CD14-positive monocyte (primary cell): ENCODE data around the gene DLGAP1. TPM values are rescaled to one million over a fixed set of nuclear protein-coding genes. Genes with fewer than 3 reads are reported as not detected.
A peak's percentile ranks its signal among the peaks of the same experiment; 100 is the strongest.
"Not testable (repeated sequence)": the region's sequence is repeated elsewhere in the genome, so short reads cannot be mapped to it uniquely, and the experiment has no call there.

Experiments used
- DNase-seq, 3 donors: peaks; one replicate each; pipeline ENCODE4 v3.0.0-alpha.2; 2011 to 2022
- H2AFZ ChIP-seq: 2 replicates; pipeline ENCODE4 v1.6.0; 2012; ENCODE audit warnings: mild to moderate bottlenecking, low read depth, low read length, inconsistent platforms; ENCODE audit not compliant: insufficient read depth, poor library complexity, severe bottlenecking
- H3K27ac ChIP-seq, 2 donors: 1 replicate in 1 of 2; 2 replicates in 1 of 2; pipeline ENCODE4 v1.5.1; 2012 to 2013; ENCODE audit warnings: low read length in 2 of 2, control low read depth in 1 of 2, inconsistent platforms in 1 of 2, low read depth in 1 of 2, mild to moderate bottlenecking in 1 of 2
- H3K27me3 ChIP-seq, 2 donors: one replicate each; pipeline versions ENCODE4 v1.6.0 to v1.6.1; 2011 to 2013; ENCODE audit warnings: low read length in 2 of 2; ENCODE audit not compliant: control insufficient read depth in 2 of 2, insufficient read depth in 2 of 2
- H3K36me3 ChIP-seq, 2 donors: replicated peaks in 1 of 2; 1 replicate in 1 of 2; 2 replicates in 1 of 2; pipeline versions ENCODE4 v1.5.1 to v1.6.1; 2012 to 2013; ENCODE audit warnings: low read length in 2 of 2, control low read depth in 1 of 2, inconsistent platforms in 1 of 2, mild to moderate bottlenecking in 1 of 2; ENCODE audit not compliant: insufficient read depth in 2 of 2, control insufficient read depth in 1 of 2
- H3K4me1 ChIP-seq, 2 donors: 1 replicate in 1 of 2; 2 replicates in 1 of 2; pipeline versions ENCODE4 v1.5.1 to v1.6.1; 2012 to 2013; ENCODE audit warnings: low read length in 2 of 2, control low read depth in 1 of 2, inconsistent platforms in 1 of 2, mild to moderate bottlenecking in 1 of 2, moderate library complexity in 1 of 2; ENCODE audit not compliant: insufficient read depth in 2 of 2, control insufficient read depth in 1 of 2
- H3K4me2 ChIP-seq: replicated peaks from 2 replicates; pipeline ENCODE3; 2012; ENCODE audit warnings: low read length, moderate library complexity, mild to moderate bottlenecking; ENCODE audit not compliant: poor library complexity, severe bottlenecking; ENCODE audit errors: extremely low read depth
- H3K4me3 ChIP-seq, 3 experiments: fragments of 200-600 bp in 1 of 3; sonication (generic) in 1 of 3; replicated peaks in 1 of 3; 1 replicate in 2 of 3; 2 replicates in 1 of 3; pipeline ENCODE4 v1.5.1; 2011 to 2013; ENCODE audit warnings: low read length in 3 of 3, mild to moderate bottlenecking in 3 of 3, control low read depth in 2 of 3, low read depth in 2 of 3, inconsistent platforms in 1 of 3, moderate library complexity in 1 of 3
- H3K79me2 ChIP-seq: 2 replicates; pipeline ENCODE4 v1.6.0; 2012; ENCODE audit warnings: mild to moderate bottlenecking, control low read depth, inconsistent platforms, low read length, moderate library complexity; ENCODE audit not compliant: insufficient read depth
- H3K9ac ChIP-seq: 2 replicates; pipeline ENCODE4 v1.6.0; 2017; ENCODE audit warnings: low read length, mild to moderate bottlenecking; ENCODE audit not compliant: insufficient read depth, poor library complexity, severe bottlenecking
- H3K9me3 ChIP-seq, 2 donors: replicated peaks in 1 of 2; 1 replicate in 1 of 2; 2 replicates in 1 of 2; pipeline versions ENCODE4 v1.5.1 to v1.6.1; 2012 to 2013; ENCODE audit warnings: low read length in 2 of 2, control low read depth in 1 of 2; ENCODE audit not compliant: control insufficient read depth in 1 of 2, insufficient read depth in 1 of 2
- H4K20me1 ChIP-seq: 2 replicates; pipeline ENCODE4 v1.6.0; 2012; ENCODE audit warnings: mild to moderate bottlenecking, low read length, control low read depth, moderate library complexity; ENCODE audit not compliant: insufficient read depth
- H3K27ac Mint-ChIP-seq, 7 donors: one replicate each; pipeline ENCODE4 v1.8.0; 2020; ENCODE audit warnings: mild to moderate bottlenecking in 7 of 7, mixed read lengths in 7 of 7, moderate library complexity in 6 of 7, inconsistent platforms in 2 of 7
- H3K27me3 Mint-ChIP-seq, 3 donors: one replicate each; pipeline ENCODE4 v1.8.0; 2021 to 2022; ENCODE audit warnings: low read depth in 3 of 3, mild to moderate bottlenecking in 3 of 3, mixed read lengths in 3 of 3, moderate library complexity in 3 of 3, inconsistent platforms in 1 of 3
- H3K36me3 Mint-ChIP-seq, 2 donors: one replicate each; pipeline ENCODE4 v1.8.0; 2020; ENCODE audit warnings: mixed read lengths in 2 of 2, inconsistent platforms in 1 of 2, mild to moderate bottlenecking in 1 of 2
- H3K4me1 Mint-ChIP-seq: one replicate; pipeline ENCODE4 v1.8.0; 2020; ENCODE audit warnings: mild to moderate bottlenecking, mixed read lengths
- H3K4me3 Mint-ChIP-seq, 2 donors: one replicate each; pipeline ENCODE4 v1.8.0; 2020; ENCODE audit warnings: mild to moderate bottlenecking in 2 of 2, mixed read lengths in 2 of 2, moderate library complexity in 1 of 2
- H3K9me3 Mint-ChIP-seq, 7 donors: one replicate each; pipeline ENCODE4 v1.8.0; 2020 to 2022; ENCODE audit warnings: mixed read lengths in 7 of 7, mild to moderate bottlenecking in 6 of 7, moderate library complexity in 6 of 7, inconsistent platforms in 2 of 7
- WGBS: methylation state at CpG from one replicate; pipeline ENCODE4 v1.1.5; 2013; ENCODE audit warnings: missing lambda C conversion rate; ENCODE audit not compliant: insufficient coverage; 5-methylcytosine and 5-hydroxymethylcytosine counted together
- intact Hi-C, 2 donors: fragments of 100-400 bp; cut with micrococcal nuclease; formaldehyde crosslinking; loops; one replicate each; pipeline versions ENCODE4 v1.15.0 to v1.15.1; 2023
- polyA plus RNA-seq, 3 donors: library from polyadenylated mRNA; depleted of rRNA in 1 of 3; unstranded in 2 of 3; stranded (reverse) in 1 of 3; fragments of 300-500 nt in 2 of 3; fragments of >200 nt in 1 of 3; fragmentation: Illumina TruSeq in 2 of 3; gene quantifications; 1 replicate in 2 of 3; 2 replicates in 1 of 3; pipeline ENCODE4 v1.2.3, GENCODE V29; 2012 to 2021
- TF ChIP-seq, protein P1 (sequence below): fragments of 200-600 bp; IDR thresholded peaks from one replicate; pipeline ENCODE4 v1.8.0; 2022; ENCODE audit warnings: antibody characterized with exemption, mild to moderate bottlenecking

Gene DLGAP1
- polyA plus RNA-seq, 3 donors, result 0.09 to 0.42 TPM; not detected in 1

DNA sequence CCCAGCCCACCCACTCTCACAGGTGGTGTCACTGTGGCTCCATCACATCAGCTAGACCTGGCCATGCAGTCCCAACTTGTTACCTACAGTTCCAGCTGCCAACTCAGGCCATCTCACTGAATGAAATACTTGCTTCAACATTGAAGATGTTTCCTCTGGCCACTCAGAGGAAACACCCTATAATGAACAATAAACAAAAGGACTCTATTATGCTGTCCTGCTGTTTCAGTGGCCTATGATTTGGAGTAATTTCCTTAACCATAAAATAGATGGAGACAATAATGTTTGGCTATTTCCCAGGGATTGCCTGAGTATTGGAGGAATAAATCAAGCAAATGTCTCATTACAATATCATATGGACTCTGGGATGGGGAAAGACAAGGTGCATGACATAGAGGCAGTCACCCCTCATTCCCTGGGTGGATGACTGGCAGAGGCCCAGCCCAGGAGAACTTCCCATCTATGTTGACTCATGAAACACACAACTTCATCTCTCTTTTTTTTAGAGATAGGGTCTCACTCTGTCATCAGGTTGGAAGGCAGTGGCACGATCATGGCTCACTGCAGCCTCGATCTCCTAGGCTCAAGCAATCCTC is 870.7 kb downstream of the DLGAP1 start:
- WGBS, result no CpG with 5 or more reads among the region's 2 CpGs
- Histone ChIP-seq H3K9me3 (no peaks in the 10 kb centered on the region), H2AFZ (no peak overlapping the region), H3K36me3 (no peaks in the 10 kb centered on the region), H3K27ac (no peak overlapping the region), H3K79me2 (no peaks in the 10 kb centered on the region), H3K27me3 (no peaks in the 10 kb centered on the region), H3K4me2 (no peak overlapping the region), H3K4me1 (peaks cover 5 to 14% of the 10 kb centered on the region in 2 donors), H4K20me1 (no peaks in the 10 kb centered on the region), H3K4me3 (no peak overlapping the region), H3K9ac (no peak overlapping the region)
- H3K4me3 Mint-ChIP-seq, result no peak overlapping the region
- H3K36me3 Mint-ChIP-seq, result no peaks in the 10 kb centered on the region
- peak in 1 of 3 donors; percentile 51 for DNase-seq
- H3K4me1 Mint-ChIP-seq, result peaks cover 19% of the 10 kb centered on the region
- TF ChIP-seq, protein P1, sequence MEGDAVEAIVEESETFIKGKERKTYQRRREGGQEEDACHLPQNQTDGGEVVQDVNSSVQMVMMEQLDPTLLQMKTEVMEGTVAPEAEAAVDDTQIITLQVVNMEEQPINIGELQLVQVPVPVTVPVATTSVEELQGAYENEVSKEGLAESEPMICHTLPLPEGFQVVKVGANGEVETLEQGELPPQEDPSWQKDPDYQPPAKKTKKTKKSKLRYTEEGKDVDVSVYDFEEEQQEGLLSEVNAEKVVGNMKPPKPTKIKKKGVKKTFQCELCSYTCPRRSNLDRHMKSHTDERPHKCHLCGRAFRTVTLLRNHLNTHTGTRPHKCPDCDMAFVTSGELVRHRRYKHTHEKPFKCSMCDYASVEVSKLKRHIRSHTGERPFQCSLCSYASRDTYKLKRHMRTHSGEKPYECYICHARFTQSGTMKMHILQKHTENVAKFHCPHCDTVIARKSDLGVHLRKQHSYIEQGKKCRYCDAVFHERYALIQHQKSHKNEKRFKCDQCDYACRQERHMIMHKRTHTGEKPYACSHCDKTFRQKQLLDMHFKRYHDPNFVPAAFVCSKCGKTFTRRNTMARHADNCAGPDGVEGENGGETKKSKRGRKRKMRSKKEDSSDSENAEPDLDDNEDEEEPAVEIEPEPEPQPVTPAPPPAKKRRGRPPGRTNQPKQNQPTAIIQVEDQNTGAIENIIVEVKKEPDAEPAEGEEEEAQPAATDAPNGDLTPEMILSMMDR, result no peak
- peaks cover 0 to 4% (median 4%) of the 10 kb centered on the region in 3 donors for H3K27me3 Mint-ChIP-seq
- intact Hi-C loops, result no loop called here
- peaks cover 0 to 6% (median 1%) of the 10 kb centered on the region in 7 donors for H3K9me3 Mint-ChIP-seq
- H3K27ac Mint-ChIP-seq, result no peak overlapping the region

DNA sequence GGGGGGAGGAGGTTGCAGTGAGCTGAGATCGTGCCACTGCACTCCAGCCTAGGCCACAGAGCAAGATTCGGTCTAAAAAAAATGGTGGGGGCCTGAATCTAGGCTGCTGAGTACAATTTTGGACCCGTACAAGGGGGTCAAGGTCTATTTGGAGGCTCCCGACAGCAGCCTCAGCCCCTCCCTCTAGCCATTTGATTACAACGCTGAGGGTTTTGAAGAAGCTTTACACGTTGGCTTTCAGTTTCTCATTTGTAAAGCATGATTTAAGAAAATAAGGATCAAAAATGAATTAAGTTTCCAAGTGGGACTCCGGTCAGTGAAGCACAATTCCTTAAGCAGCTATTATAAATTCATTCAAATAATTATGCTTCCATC is 871.2 kb downstream of the DLGAP1 start:
- Histone ChIP-seq H3K4me2 (no peak overlapping the region), H3K4me3 (no peak overlapping the region), H3K27ac (no peak overlapping the region), H3K36me3 (no peaks in the 10 kb centered on the region), H3K9me3 (no peaks in the 10 kb centered on the region), H3K27me3 (no peaks in the 10 kb centered on the region), H2AFZ (no peak overlapping the region), H3K9ac (no peak overlapping the region), H3K4me1 (peaks cover 5 to 14% of the 10 kb centered on the region in 2 donors), H4K20me1 (no peaks in the 10 kb centered on the region), H3K79me2 (no peaks in the 10 kb centered on the region)
- Mint-ChIP-seq H3K9me3 (peaks cover 0 to 5% (median 1%) of the 10 kb centered on the region in 7 donors), H3K4me1 (peaks cover 19% of the 10 kb centered on the region), H3K36me3 (no peaks in the 10 kb centered on the region), H3K27me3 (peaks cover 0 to 4% (median 4%) of the 10 kb centered on the region in 3 donors), H3K4me3 (no peak overlapping the region), H3K27ac (no peak overlapping the region)
- no peak for DNase-seq
- intact Hi-C loops, result no loop called here
- TF ChIP-seq, protein P1, result no peak
- no CpG with 5 or more reads among the region's 7 CpGs for WGBS

DNA sequence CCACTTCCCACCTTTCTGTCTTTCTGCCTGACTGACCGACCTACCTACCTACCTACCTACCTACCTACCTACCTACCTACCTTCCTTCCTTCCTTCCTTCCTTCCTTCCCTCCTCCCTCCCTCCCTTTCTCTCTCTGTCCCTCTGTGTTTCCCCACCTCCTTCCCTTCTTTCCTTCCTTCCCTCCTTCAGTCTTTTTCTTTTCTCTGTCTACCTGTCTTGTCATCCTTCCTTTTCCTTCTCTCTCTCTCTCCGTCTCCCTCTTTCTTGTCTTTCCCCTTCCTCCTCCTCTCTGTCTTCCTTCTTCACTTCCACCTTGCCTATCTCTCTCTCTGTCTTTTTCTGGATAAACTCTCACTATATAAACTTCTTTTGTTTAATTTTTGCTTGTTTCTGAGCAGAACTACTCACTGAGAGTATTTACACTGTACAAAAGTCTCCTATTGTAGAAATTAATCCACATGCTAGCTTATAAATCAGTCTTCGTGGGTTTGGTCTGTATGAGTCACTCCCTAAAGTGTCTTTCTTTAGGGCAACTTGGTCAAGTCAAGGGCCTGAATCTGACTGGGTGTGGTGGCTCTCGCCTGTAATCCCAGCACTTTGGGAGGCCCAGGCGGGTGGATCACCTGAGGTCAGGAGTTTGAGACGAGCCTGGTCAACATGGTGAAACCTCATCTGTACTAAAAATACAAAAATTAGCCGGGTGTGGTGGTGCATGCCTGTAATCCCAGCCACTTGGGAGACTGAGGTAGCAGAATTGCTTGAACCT is 871.8 kb downstream of the DLGAP1 start:
- H3K27ac ChIP-seq, H3K27me3 ChIP-seq, H4K20me1 ChIP-seq, H3K36me3 ChIP-seq, DNase-seq, H3K4me2 ChIP-seq, intact Hi-C loops, H3K9me3 Mint-ChIP-seq, H3K27me3 Mint-ChIP-seq, H3K4me3 Mint-ChIP-seq, H3K9me3 ChIP-seq, H2AFZ ChIP-seq, H3K9ac ChIP-seq, H3K79me2 ChIP-seq, H3K4me3 ChIP-seq, H3K36me3 Mint-ChIP-seq: not testable (repeated sequence)
- WGBS, result 79% methylated on average over 4 of the region's 7 CpGs
- Mint-ChIP-seq H3K27ac (peak overlapping the region in 4 of 7 donors; percentile 0 to 16 (median 6)), H3K4me1 (peaks cover 19% of the 10 kb centered on the region)
- peaks cover 5 to 14% of the 10 kb centered on the region in 2 donors for H3K4me1 ChIP-seq
